GM18909 (cell line): ENCODE data around the gene TMEM220.

Source experiments
- ATAC-seq: cut with Tn5 transposase; IDR thresholded peaks from one replicate; pipeline ENCODE4 v1.9.1; 2021; ENCODE audit warnings: mild to moderate bottlenecking; ENCODE audit not compliant: unreplicated experiment, poor library complexity

The TMEM220 gene

DNA sequence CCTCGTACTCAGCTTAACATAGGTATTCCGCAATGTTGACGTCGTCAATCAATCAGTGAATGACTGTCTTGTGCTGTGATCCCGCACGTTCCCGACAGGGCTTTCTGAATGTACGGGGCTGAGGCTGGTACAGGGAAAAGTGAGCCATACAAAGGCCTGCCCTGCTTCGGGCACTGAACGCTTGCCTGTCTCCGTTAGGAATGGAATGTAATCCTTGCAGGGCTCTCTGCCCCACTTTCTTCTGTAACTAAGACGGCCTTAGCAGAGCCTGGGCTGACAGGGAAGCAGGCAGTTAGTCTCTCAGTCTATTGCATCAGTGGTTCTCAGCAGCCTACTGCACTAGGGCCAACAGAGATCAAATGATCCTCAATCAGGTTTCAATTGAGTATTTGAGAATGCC is 56.5 kb downstream of the TMEM220 start:
- ATAC-seq: no peak

DNA sequence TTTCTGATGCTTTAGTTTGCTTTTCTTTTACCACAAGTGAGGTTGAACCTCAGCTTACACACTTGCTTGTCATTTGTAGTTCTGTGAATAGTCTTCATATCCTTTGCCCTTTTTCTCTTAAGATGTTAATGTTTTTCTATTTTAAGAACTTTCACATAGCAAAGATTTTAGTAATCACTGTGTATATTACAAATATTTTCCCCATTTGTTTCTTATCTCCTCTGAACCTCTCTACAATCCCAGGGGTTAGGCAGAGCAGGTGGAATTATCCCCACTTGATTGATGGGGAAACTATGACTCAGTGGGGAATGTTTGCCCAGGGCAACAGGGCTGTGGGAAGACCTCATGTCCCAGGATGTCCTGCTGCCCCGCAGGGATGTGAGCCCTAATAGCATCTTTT is 61.0 kb downstream of the TMEM220 start:
- no peak for ATAC-seq

DNA sequence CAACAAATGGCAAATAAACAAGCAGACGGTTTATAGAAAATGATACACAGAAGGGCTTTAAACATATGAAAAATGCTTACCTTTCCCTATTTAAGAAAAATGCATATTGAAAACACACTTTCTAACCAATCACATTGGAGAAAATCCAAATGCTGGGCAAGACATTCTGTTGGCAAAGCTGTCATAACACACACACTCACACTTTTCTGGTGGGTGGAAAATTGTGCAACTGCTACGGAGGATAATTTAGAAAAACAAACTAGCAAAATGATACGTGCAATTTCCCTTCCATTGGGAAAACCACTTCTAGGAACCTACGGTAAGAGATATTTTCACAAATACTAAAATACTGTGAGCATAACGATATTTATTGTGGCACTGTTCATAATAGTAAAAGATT is 62.9 kb downstream of the TMEM220 start:
- ATAC-seq: no peak

DNA sequence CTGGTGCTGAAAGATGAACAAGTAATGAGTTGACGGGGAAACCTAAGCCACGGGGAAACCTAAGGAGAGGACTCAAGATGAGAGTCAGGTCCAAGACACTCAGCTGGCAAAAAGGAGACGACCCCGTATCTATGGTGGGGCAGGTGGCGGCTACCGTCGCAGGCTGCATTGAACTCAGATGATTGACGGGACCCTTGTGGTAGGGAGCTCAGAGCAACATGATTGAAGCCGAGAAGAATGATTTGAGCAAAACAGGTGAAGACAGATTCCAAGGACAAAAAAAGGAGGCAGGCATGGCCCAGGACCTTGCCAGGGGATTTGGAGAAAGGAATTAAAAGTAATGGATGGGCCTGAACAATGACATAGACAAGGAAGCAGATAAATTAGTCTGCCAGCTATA is 65.3 kb downstream of the TMEM220 start:
- ATAC-seq: no peak
